Vagina (tissue), 2 donors: ENCODE data around the gene ALDH3A1. TPM values are rescaled to one million over a fixed set of nuclear protein-coding genes. Genes with fewer than 3 reads are reported as not detected.

Source experiments
- DNase-seq, 2 donors: peaks; one replicate each; pipeline ENCODE4 v3.0.0-alpha.2; 2017; ENCODE audit errors: extremely low spot score in 2 of 2
- H3K27ac ChIP-seq: fragments of 200-600 bp; sonication (generic); one replicate; pipeline ENCODE4 v1.5.1; 2019
- H3K27me3 ChIP-seq: fragments of 200-600 bp; sonication (generic); one replicate; pipeline ENCODE4 v1.5.1; 2019
- H3K36me3 ChIP-seq, 2 donors: fragments of 200-600 bp; sonication (generic); one replicate each; pipeline ENCODE4 v1.5.1; 2017 to 2019
- H3K4me1 ChIP-seq: fragments of 200-600 bp; sonication (generic); one replicate; pipeline ENCODE4 v1.5.1; 2019
- H3K4me3 ChIP-seq, 2 donors: fragments of 200-600 bp; sonication (generic); 1 replicate in 1 of 2; 2 replicates in 1 of 2; pipeline ENCODE4 v1.5.1; 2016 to 2019
- H3K9me3 ChIP-seq: fragments of 200-600 bp; sonication (generic); one replicate; pipeline ENCODE4 v1.5.1; 2019
- POLR2A ChIP-seq, 2 donors: fragments of 450-650 bp; IDR thresholded peaks; one replicate each; pipeline ENCODE4 v1.6.1; 2017; ENCODE audit warnings: antibody characterized with exemption in 2 of 2, mild to moderate bottlenecking in 2 of 2, moderate library complexity in 2 of 2
- POLR2AphosphoS5 ChIP-seq, 2 donors: sonication (generic); formaldehyde crosslinking; IDR thresholded peaks; one replicate each; pipeline ENCODE4 v1.9.0; 2017; ENCODE audit warnings: antibody characterized with exemption in 2 of 2, mild to moderate bottlenecking in 2 of 2, low read depth in 1 of 2; ENCODE audit not compliant: insufficient read depth in 1 of 2
- intact Hi-C: fragments of 100-400 bp; cut with DNase I; formaldehyde crosslinking; loops from one replicate; pipeline ENCODE4 v1.15.1; 2023
- total RNA-seq: library from RNA; depleted of rRNA; stranded (reverse); fragments of >200 nt; gene quantifications from one replicate; pipeline ENCODE4 v1.2.3, GENCODE V29; 2016
- TF ChIP-seq, protein P1 (sequence below), 3 experiments: fragments of 450-650 bp in 2 of 3; fragments of 200-600 bp in 1 of 3; sonication (generic) in 1 of 3; IDR thresholded peaks; one replicate each; pipeline ENCODE4 v1.5.1; 2017 to 2019; ENCODE audit warnings: antibody characterized with exemption in 3 of 3, mild to moderate bottlenecking in 2 of 3, moderate library complexity in 2 of 3

The ALDH3A1 gene
- total RNA-seq, 1 donor from 2014 or later = 14.2 TPM

DNA sequence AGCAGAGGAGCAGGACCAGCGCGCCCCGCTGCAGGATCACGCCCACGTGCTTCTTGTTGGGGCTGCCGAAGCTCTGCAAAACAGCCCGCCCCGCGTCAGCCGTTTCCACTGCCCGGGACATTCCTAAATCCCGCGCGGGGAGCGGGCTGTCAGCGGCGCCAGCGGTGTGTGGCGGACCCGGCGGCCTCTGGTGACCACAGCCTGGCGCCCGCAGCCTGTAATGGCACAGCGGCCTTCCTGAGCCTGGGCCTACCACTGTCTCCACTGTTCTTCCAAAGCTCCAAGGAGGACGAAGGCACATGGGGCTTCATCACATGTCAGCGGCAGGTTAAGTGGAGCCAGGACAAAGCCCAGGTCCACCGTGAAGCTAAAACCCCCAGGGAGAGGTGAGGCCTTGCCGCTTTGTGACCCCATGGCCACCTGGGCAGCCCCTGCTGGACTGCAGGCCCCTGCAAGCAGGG is 34.2 kb downstream of the ALDH3A1 start:
- no peaks in the 10 kb centered on the region for H3K9me3 ChIP-seq
- intact Hi-C loops = no loop called here
- H3K27me3 ChIP-seq = no peaks in the 10 kb centered on the region
- H3K4me1 ChIP-seq = peaks cover 27% of the 10 kb centered on the region
- TF ChIP-seq, protein P1, sequence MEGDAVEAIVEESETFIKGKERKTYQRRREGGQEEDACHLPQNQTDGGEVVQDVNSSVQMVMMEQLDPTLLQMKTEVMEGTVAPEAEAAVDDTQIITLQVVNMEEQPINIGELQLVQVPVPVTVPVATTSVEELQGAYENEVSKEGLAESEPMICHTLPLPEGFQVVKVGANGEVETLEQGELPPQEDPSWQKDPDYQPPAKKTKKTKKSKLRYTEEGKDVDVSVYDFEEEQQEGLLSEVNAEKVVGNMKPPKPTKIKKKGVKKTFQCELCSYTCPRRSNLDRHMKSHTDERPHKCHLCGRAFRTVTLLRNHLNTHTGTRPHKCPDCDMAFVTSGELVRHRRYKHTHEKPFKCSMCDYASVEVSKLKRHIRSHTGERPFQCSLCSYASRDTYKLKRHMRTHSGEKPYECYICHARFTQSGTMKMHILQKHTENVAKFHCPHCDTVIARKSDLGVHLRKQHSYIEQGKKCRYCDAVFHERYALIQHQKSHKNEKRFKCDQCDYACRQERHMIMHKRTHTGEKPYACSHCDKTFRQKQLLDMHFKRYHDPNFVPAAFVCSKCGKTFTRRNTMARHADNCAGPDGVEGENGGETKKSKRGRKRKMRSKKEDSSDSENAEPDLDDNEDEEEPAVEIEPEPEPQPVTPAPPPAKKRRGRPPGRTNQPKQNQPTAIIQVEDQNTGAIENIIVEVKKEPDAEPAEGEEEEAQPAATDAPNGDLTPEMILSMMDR (IDR thresholded peaks at IDR 0.05) = no peak
- no peak for TF ChIP-seq POLR2AphosphoS5 (IDR thresholded peaks at IDR 0.05; ENCODE audit: insufficient read depth in 1 of 2, low read depth in 1 of 2)
- TF ChIP-seq POLR2A (IDR thresholded peaks at IDR 0.05) = no peak
- H3K27ac ChIP-seq = no peak overlapping the region
- no peaks in the 10 kb centered on the region for H3K36me3 ChIP-seq
- no peak overlapping the region for H3K4me3 ChIP-seq
- DNase-seq = no peak

DNA sequence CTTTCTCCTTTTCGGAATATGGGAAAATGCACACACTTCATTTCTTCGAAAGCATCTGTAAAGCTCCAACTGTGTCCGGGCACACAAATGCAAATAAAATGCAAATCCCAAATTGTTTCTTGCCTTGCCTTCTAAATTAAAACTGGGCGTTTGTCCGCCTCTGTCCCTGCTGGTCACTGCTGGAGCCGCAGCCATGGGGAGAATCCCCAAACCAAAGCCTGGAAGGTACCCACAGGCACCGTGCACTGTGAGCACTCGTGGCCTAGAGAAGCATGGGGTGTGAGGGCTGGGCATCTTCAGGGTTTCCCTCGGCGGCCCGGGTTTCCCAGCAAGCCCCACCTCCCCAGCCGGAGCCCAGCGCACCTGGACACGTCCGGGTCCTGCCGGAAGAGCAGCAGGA is 34.6 kb downstream of the ALDH3A1 start:
- intact Hi-C loops = no loop called here
- H3K4me1 ChIP-seq = peaks cover 22% of the 10 kb centered on the region

DNA sequence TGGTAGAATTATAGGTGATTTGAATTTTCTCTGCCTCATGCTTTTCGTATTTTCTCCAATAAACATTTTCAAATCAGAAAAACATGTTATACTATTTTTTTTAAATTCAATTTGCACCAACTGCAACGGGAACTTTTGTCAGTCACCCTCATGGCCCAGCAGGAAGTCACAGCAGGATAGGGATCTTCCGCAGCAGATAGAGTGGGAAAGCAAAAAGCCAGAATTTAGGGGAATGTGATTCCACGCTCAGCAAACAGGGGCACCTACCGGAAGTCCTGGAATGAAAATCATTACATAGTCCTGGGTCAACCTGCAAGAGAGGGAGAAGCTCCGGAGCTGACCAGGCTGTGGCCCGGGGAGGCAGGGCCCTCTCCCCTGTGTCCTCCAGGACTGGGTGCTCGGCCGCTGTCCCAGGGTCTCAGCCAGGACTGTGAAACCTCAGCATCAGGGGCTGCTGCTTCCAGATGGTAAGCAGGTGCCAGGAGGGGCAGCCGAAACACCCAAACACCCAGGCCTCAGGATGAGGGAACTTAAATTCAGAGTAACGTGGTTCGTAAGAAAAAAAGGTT is 35.6 kb downstream of the ALDH3A1 start:
- DNase-seq = no peak
- peaks cover 19% of the 10 kb centered on the region for H3K4me1 ChIP-seq
- no peak overlapping the region for H3K27ac ChIP-seq
- no peaks in the 10 kb centered on the region for H3K36me3 ChIP-seq
- H3K4me3 ChIP-seq = no peak overlapping the region
- no peaks in the 10 kb centered on the region for H3K9me3 ChIP-seq
- intact Hi-C loops = no loop called here
- TF ChIP-seq POLR2AphosphoS5 (IDR thresholded peaks at IDR 0.05; ENCODE audit: insufficient read depth in 1 of 2, low read depth in 1 of 2) = no peak
- TF ChIP-seq, protein P1 (IDR thresholded peaks at IDR 0.05) = no peak
- TF ChIP-seq POLR2A (IDR thresholded peaks at IDR 0.05) = no peak
- H3K27me3 ChIP-seq = no peaks in the 10 kb centered on the region

More for the DNA sequence above, 34.6 kb downstream of the ALDH3A1 start:
- H3K27ac ChIP-seq = no peak overlapping the region
- H3K27me3 ChIP-seq = no peaks in the 10 kb centered on the region
- no peaks in the 10 kb centered on the region for H3K36me3 ChIP-seq
- H3K9me3 ChIP-seq = no peaks in the 10 kb centered on the region
- TF ChIP-seq POLR2AphosphoS5 (IDR thresholded peaks at IDR 0.05; ENCODE audit: insufficient read depth in 1 of 2, low read depth in 1 of 2) (no peak), POLR2A (IDR thresholded peaks at IDR 0.05) (no peak)
- TF ChIP-seq, protein P1 (IDR thresholded peaks at IDR 0.05) = no peak
- no peak overlapping the region for H3K4me3 ChIP-seq
- no peak for DNase-seq

DNA sequence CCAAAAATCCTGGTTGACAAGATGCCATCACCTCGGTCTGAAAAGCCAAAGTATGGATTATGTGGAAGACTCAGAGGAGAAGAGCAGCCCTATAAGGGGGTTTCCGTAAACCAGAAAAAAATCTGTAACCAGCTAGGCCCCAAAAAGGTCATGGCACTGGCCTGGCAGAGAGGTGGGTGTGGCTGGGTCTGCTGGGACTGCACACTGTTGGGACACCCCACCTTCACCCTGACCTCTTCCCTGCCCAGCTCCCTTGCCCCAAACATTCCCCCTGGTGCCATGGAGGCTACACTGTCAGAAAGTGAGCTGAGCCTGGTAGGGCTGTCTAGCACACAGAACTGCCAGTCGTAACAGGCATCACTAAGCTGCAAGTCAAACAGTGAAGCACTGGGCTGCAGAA is 38.3 kb downstream of the ALDH3A1 start:
- Histone ChIP-seq H3K36me3 (no peaks in the 10 kb centered on the region), H3K4me1 (peaks cover 14% of the 10 kb centered on the region), H3K27me3 (no peaks in the 10 kb centered on the region), H3K4me3 (no peak overlapping the region), H3K9me3 (no peaks in the 10 kb centered on the region), H3K27ac (no peak overlapping the region)
- TF ChIP-seq, protein P1 (IDR thresholded peaks at IDR 0.05) = no peak
- TF ChIP-seq POLR2AphosphoS5 (IDR thresholded peaks at IDR 0.05; ENCODE audit: insufficient read depth in 1 of 2, low read depth in 1 of 2) (no peak), POLR2A (IDR thresholded peaks at IDR 0.05) (no peak)
- intact Hi-C loops = no loop called here
- no peak for DNase-seq

DNA sequence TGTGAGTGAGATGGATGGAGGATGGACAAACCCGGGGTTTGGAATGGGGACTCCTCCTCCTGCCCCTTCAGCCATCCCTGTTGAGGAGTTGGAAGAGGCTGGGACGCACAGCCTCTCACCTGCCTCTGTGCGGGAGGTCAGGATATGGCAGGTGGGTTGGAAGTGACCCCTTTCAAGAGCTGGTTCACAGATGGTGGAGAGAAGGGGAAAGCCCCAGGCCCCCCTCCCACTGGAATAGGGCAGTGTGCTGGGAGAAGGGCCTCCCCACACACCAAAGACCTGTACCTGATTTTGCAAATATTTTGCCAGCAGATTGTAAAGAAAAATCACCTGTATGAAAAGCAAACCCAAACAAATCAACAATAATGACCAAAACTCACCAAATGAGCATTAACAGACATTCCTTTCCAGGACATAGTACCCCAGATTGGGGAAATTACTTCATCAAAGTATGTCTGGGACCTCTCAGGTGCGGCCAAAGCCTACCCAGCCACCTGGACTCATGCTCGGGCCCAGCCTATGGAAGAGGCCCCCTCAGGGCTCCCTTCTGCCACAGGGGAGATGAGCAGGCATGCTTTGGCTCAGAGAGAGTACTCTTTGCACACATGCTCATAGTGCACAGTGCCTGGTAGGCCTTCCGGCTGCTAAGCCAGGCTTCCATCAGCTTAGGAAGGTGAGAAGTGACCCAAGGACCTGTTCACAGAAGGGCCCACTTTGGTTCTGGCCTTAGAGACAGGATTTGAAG is 39.5 kb downstream of the ALDH3A1 start:
- no peaks in the 10 kb centered on the region for H3K36me3 ChIP-seq
- peak overlapping the region; percentile 36 for H3K27ac ChIP-seq
- intact Hi-C loops = no loop called here
- H3K4me3 ChIP-seq = no peak overlapping the region
- no peak for DNase-seq
- H3K27me3 ChIP-seq = no peaks in the 10 kb centered on the region
- H3K9me3 ChIP-seq = no peaks in the 10 kb centered on the region
- TF ChIP-seq POLR2AphosphoS5 (IDR thresholded peaks at IDR 0.05; ENCODE audit: insufficient read depth in 1 of 2, low read depth in 1 of 2) = no peak
- TF ChIP-seq, protein P1 (IDR thresholded peaks at IDR 0.05) = no peak
- no peak for TF ChIP-seq POLR2A (IDR thresholded peaks at IDR 0.05)
- H3K4me1 ChIP-seq = peaks cover 26% of the 10 kb centered on the region
